A549 treated with Mapracorat at 1 μM for 4 hours (cell line): ENCODE results near the gene RSPH10B2. TPM values are rescaled to one million over a fixed set of nuclear protein-coding genes. Genes with fewer than 3 reads are reported as not detected.

Experiments
- total RNA-seq: library from RNA; stranded (reverse); fragments of 200-300 nt; extraction: Qiagen RNA extraction; gene quantifications from 5 replicates; pipeline ENCODE4 v1.2.3, GENCODE V29; 2022

Gene RSPH10B2
- 0.17 TPM in 1 of 5 replicates, not detected in the others for total RNA-seq

DNA sequence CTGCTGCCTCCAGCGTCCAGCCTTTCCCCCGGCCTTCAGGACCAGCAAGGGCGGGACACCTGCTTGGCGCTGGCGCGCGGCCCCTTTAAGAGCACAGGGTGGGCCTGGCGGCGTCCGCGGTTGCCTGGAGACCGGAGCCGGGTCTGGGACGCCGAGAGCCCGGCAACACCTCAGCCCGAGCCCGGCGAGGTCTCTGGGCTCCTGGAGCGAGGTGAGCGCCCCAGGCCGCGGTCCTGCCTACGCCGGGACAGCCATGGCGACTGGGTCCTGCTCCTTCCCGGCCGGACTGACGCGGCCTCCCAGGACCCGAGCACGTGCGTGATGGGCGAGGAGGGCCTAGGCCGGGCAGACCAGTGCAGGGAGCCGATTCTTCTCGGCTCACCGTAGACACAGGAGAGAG, at the start of gene RSPH10B2:
TSS of gene RSPH10B2 (plus strand) at position 140 of the 400 bp plus-strand sequence. CDS start 3,575 bp downstream, outside the sequence.

DNA sequence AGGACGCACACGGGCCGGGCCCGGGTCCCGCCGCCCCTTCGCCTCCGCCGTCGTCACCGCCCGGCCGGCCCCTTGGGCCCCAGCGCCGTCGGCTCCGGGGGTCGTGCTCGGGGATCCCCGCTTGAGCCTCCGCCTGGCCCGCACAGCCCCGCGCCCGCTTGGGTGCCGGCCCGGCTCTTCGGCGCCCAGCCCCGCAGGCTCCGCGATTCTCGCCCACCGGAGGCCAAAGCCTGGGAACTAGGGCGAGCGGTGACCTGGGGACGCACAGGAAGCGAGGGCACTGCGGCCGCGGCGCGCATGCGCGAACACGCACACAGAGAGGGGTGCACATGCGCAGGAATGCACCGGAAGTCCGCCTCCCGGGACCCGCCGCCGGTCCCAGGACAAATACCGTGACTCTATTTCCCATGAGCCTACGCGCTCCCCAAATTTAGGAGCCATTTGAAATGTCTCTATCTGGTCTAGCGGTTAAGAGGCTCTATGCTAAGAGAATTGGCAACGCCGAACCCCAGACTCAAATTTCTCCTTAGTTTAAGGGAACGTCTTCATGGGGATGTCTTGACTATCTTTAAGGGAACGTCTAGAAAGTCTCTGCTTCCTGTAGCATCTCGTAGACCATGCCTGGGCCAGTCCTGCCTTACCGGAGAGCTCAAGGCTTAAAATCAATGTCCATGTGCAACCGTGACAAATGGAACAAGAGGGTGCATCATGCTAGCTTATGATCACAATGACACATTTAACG, 47.1 kb upstream of the RSPH10B2 start, which contains the start of gene ZNF12:
TSS of gene ZNF12 (minus strand) at position 282 of the 742 bp plus-strand sequence. CDS start 1,774 bp downstream, outside the sequence.

DNA sequence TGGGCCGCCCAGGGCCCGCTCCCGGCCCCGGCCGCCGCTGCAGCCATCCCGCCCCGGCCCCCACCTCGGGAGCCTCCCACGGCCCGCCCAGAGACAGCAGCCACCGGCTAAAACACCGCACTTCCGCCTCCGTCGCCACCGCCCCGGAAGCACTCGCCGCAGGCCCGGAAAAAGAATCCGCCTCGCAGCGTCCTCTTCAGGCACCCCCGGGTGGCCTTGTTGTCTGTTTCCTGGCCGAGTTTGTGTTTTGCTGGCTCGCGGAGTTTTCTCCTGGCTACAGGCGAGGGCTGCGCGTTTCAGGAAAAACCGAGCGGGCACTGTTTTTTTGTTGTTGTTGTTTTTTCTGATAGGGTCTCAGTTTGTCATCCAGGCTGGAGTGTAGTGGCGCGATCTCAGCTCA, 72.2 kb downstream of the RSPH10B2 start, which contains the start of gene CCZ1B:
TSS of gene CCZ1B (minus strand) at position 125 of the 400 bp plus-strand sequence. CDS start at position 47, 78 bp downstream.

Other genes with a start within 250 kb of the RSPH10B2 start
- 0.08 TPM in 1 of 5 replicates, not detected in the others for gene GRID2IP, start 202.6 kb upstream of the RSPH10B2 start, total RNA-seq
- 46.6 to 50.5 TPM (median 49.5 TPM) in 5 replicates for gene ZDHHC4, start 176.6 kb upstream of the RSPH10B2 start, total RNA-seq
- gene INTS15, start 164.1 kb upstream of the RSPH10B2 start, total RNA-seq, result 21.0 to 25.9 TPM (median 24.2 TPM) in 5 replicates
- gene ZNF853, start 138.5 kb upstream of the RSPH10B2 start, total RNA-seq, result 2.0 to 3.2 TPM (median 2.5 TPM) in 5 replicates
- gene ZNF316, start 116.8 kb upstream of the RSPH10B2 start, total RNA-seq, result 7.8 to 14.7 TPM (median 13.6 TPM) in 5 replicates
- gene ZNF12, start 47.2 kb upstream of the RSPH10B2 start, total RNA-seq, result 9.4 to 11.4 TPM (median 10.1 TPM) in 5 replicates
- 24.4 to 35.3 TPM (median 29.4 TPM) in 5 replicates for gene CCZ1B, start 72.2 kb downstream of the RSPH10B2 start, total RNA-seq